SK-N-SH (cell line): ENCODE results near the gene PTPRD. TPM values are rescaled to one million over a fixed set of nuclear protein-coding genes. Genes with fewer than 3 reads are reported as not detected.

Source experiments
- CTCF ChIA-PET: fragments of 300-600, 350-600 bp; formaldehyde crosslinking; extraction: SDS; loops from one replicate; lab custom pipeline; 2021; lab: Yijun Ruan, JAX
- POLR2A ChIA-PET: fragments of 350-600 bp; sonication (Branson Sonifier 250); formaldehyde crosslinking; extraction: SDS; loops from one replicate; lab custom pipeline; 2020; ENCODE audit warnings: antibody characterized with exemption, inconsistent platforms; lab: Yijun Ruan, JAX
- DNase-seq: peaks from one replicate; pipeline ENCODE4 v3.0.0; 2012
- H2AFZ ChIP-seq: fragments of 200-600 bp; sonication (generic); 2 replicates; pipeline ENCODE4 v1.8.1; 2016; ENCODE audit warnings: antibody characterized with exemption, mild to moderate bottlenecking, low read depth
- H3F3A ChIP-seq: fragments of 200-600 bp; sonication (generic); replicated peaks from 2 replicates; pipeline ENCODE3; 2016; ENCODE audit warnings: antibody characterized with exemption, mild to moderate bottlenecking; ENCODE audit not compliant: insufficient read depth
- H3K27ac ChIP-seq, 2 experiments: fragments of 200-500 bp in 1 of 2; fragments of 200-600 bp in 1 of 2; sonication (Bioruptor generic) in 1 of 2; sonication (generic), shearing (Covaris generic) in 1 of 2; 2 replicates each; pipeline versions ENCODE4 v1.5.1 to v1.6.1; 2014 to 2016; ENCODE audit warnings: low read depth in 2 of 2, inconsistent platforms in 1 of 2, low read length in 1 of 2, mild to moderate bottlenecking in 1 of 2, mixed read lengths in 1 of 2
- H3K27me3 ChIP-seq: fragments of 200-600 bp; sonication (generic), shearing (Covaris generic); 2 replicates; pipeline ENCODE4 v1.6.1; 2016; ENCODE audit warnings: mixed run types; ENCODE audit not compliant: insufficient read depth
- H3K36me3 ChIP-seq, 2 experiments: fragments of 200-500 bp in 1 of 2; fragments of 200-600 bp in 1 of 2; sonication (Bioruptor generic) in 1 of 2; sonication (generic) in 1 of 2; replicated peaks in 1 of 2; 2 replicates each; pipeline versions ENCODE3 to v1.5.1; 2014 to 2016; ENCODE audit warnings: low read length in 1 of 2, mild to moderate bottlenecking in 1 of 2; ENCODE audit not compliant: insufficient read depth in 2 of 2, control insufficient read depth in 1 of 2
- H3K4me1 ChIP-seq, 2 experiments: fragments of 200-500 bp in 1 of 2; fragments of 200-600 bp in 1 of 2; sonication (Bioruptor generic) in 1 of 2; sonication (generic), shearing (Covaris generic) in 1 of 2; 2 replicates each; pipeline versions ENCODE4 v1.5.1 to v1.6.1; 2014 to 2016; ENCODE audit warnings: low read depth in 1 of 2, low read length in 1 of 2, mixed run types in 1 of 2; ENCODE audit not compliant: insufficient read depth in 2 of 2, control insufficient read depth in 1 of 2
- H3K4me2 ChIP-seq: fragments of 200-600 bp; sonication (generic), shearing (Covaris generic); 2 replicates; pipeline ENCODE4 v1.6.1; 2017; ENCODE audit warnings: mixed run types
- H3K4me3 ChIP-seq, 2 experiments: fragments of 200-500 bp in 1 of 2; fragments of 200-600 bp in 1 of 2; sonication (Bioruptor generic) in 1 of 2; sonication (generic), shearing (Covaris generic) in 1 of 2; 2 replicates each; pipeline versions ENCODE4 v1.5.1 to v1.8.1; 2014 to 2016; ENCODE audit warnings: low read depth in 2 of 2, inconsistent platforms in 1 of 2, low read length in 1 of 2, mild to moderate bottlenecking in 1 of 2, mixed read lengths in 1 of 2, moderate library complexity in 1 of 2
- H3K79me2 ChIP-seq: fragments of 200-600 bp; sonication (generic); 2 replicates; pipeline ENCODE4 v1.8.1; 2017; ENCODE audit warnings: mild to moderate bottlenecking; ENCODE audit not compliant: insufficient read depth
- H3K9ac ChIP-seq: fragments of 200-600 bp; sonication (generic); 2 replicates; pipeline ENCODE4 v1.6.1; 2017; ENCODE audit warnings: mixed run types
- H3K9me2 ChIP-seq: fragments of 200-600 bp; sonication (generic); 2 replicates; pipeline ENCODE4 v1.6.1; 2017; ENCODE audit warnings: mixed run types
- H3K9me3 ChIP-seq: fragments of 200-600 bp; sonication (generic); 2 replicates; pipeline ENCODE4 v1.6.1; 2017; ENCODE audit warnings: mixed run types, mild to moderate bottlenecking, moderate library complexity
- H4K20me1 ChIP-seq: fragments of 200-600 bp; sonication (generic); 2 replicates; pipeline ENCODE4 v1.6.1; 2017; ENCODE audit warnings: mild to moderate bottlenecking, mixed run types; ENCODE audit not compliant: insufficient read depth
- CTCF ChIP-seq: fragments of 200-600 bp; sonication (generic); IDR thresholded peaks from 2 replicates; pipeline ENCODE4 v1.6.1; 2017; ENCODE audit warnings: antibody characterized with exemption, mild to moderate bottlenecking, moderate library complexity
- EZH2phosphoT487 ChIP-seq: fragments of 200-600 bp; sonication (generic); IDR thresholded peaks from 2 replicates; pipeline ENCODE4 v1.6.1; 2017; ENCODE audit warnings: low read depth, mixed run types, mild to moderate bottlenecking, antibody characterized with exemption, moderate library complexity, borderline replicate concordance
- FOSL2 ChIP-seq: IDR thresholded peaks from 2 replicates; pipeline ENCODE4 v1.4.0; 2012; ENCODE audit warnings: low read depth, mild to moderate bottlenecking, moderate library complexity, borderline replicate concordance
- FOXJ3 ChIP-seq: sonication (generic); formaldehyde crosslinking; IDR thresholded peaks from 2 replicates; pipeline ENCODE4 v1.5.1; 2020; ENCODE audit warnings: mild to moderate bottlenecking, missing genetic modification reagents
- MXI1 ChIP-seq: IDR thresholded peaks from 2 replicates; pipeline ENCODE4 v1.6.1; 2012; ENCODE audit warnings: mild to moderate bottlenecking, low read depth, low read length, improper control_type of control experiment
- RAD21 ChIP-seq: IDR thresholded peaks from 2 replicates; pipeline ENCODE4 v1.6.1; 2012; ENCODE audit warnings: mild to moderate bottlenecking, low read length
- REST ChIP-seq: IDR thresholded peaks from 2 replicates; pipeline ENCODE4 v1.6.1; 2012; ENCODE audit warnings: mild to moderate bottlenecking, low read depth, low read length, moderate library complexity
- SIN3A ChIP-seq: IDR thresholded peaks from 2 replicates; pipeline ENCODE4 v1.6.1; 2012; ENCODE audit warnings: low read depth, mild to moderate bottlenecking, low read length, moderate library complexity, borderline replicate concordance
- TAF1 ChIP-seq: IDR thresholded peaks from 2 replicates; pipeline ENCODE4 v1.6.1; 2012; ENCODE audit warnings: low read depth, mild to moderate bottlenecking, low read length, moderate library complexity, borderline replicate concordance
- USF1 ChIP-seq: IDR thresholded peaks from 2 replicates; pipeline ENCODE4 v1.4.0; 2012; ENCODE audit warnings: low read depth, borderline replicate concordance
- USF2 ChIP-seq: fragments of 150-350 bp; IDR thresholded peaks from 2 replicates; pipeline ENCODE4 v1.6.1; 2017; ENCODE audit warnings: antibody characterized with exemption, low read length, low read depth, borderline replicate concordance
- YY1 ChIP-seq: IDR thresholded peaks from 2 replicates; pipeline ENCODE4 v1.4.0; 2012; ENCODE audit warnings: low read depth, mild to moderate bottlenecking
- WGBS: methylation state at CpG from one replicate; pipeline ENCODE4 v1.1.6; 2017; ENCODE audit warnings: low lambda C conversion rate; 5-methylcytosine and 5-hydroxymethylcytosine counted together
- polyA plus RNA-seq, 3 experiments: library from polyadenylated mRNA; depleted of rRNA; stranded (reverse); fragments of >200 nt; gene quantifications; 2 replicates each; pipeline ENCODE4 v1.2.3, GENCODE V29; 2012

Gene PTPRD
- polyA plus RNA-seq, 1 of the 3 experiments (the other 2 are of a cell fraction): 0.15 TPM

DNA sequence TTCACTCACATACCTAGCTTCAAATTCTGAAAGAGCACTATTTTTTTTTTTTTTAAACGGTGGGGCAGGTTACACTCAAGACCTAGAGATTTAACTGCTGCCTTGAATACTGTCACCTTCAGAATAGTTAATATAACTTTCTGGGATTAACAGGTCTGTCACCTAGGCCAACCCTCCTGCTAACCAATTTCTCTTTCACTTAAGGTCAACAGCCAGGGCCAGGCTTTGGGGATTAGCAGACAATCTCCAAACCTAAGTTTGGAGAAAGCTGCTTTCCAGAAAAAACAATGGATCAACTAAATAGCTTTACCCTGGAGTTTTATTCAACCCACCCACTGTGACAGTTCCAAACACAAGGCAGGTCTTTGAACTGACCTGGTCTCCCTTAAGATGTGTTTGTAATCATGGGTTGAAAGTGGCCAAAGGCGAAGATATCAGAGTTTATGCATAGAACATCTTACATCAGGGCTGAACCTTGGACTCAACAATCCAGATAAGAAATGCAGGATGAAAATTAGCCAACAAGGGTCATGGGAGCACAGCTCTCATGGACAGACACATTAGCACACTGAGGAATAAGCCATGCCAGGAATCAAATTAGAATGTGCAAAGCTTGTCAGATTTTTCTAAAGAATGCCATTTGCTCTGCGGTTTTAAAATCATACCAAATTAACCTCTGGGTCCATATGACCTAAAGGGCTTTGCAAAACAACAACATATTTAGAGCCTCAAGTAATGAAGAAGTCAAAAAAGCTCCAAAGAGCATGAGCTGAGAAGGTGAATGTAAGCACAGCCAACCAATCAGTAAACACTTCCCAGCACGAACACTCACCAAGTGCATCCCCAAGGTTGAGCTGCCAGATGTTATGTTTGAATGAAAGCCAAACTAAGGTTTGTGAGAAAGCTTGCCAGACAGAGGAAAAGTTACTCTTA lies 2274.7 kb downstream of the PTPRD start (continued):
- TF ChIP-seq REST (no peak), TAF1 (no peak), EZH2phosphoT487 (no peak), SIN3A (no peak), YY1 (no peak)

- ChIA-PET POLR2A (no interaction called here), CTCF (no interaction called here)
- H3F3A ChIP-seq: no peaks in the 10 kb centered on the region
- no peaks in the 10 kb centered on the region for H3K27me3 ChIP-seq
- H4K20me1 ChIP-seq: no peaks in the 10 kb centered on the region
- TF ChIP-seq MXI1 (no peak), FOSL2 (no peak), USF1 (no peak), RAD21 (no peak), USF2 (no peak), CTCF (no peak), FOXJ3 (CRISPR knock-in tag) (no peak)
- no peak for DNase-seq
- 27% methylated on average over 2 of the region's 2 CpGs for WGBS
- H3K9me3 ChIP-seq: no peaks in the 10 kb centered on the region
- H3K4me3 ChIP-seq: no peak overlapping the region
- H3K4me2 ChIP-seq: no peak overlapping the region
- no peaks in the 10 kb centered on the region for H3K79me2 ChIP-seq
- H3K36me3 ChIP-seq: no peaks in the 10 kb centered on the region
- H3K4me1 ChIP-seq: no peaks in the 10 kb centered on the region
- no peaks in the 10 kb centered on the region for H3K9me2 ChIP-seq
- no peak overlapping the region for H3K27ac ChIP-seq
- no peak overlapping the region for H2AFZ ChIP-seq
- H3K9ac ChIP-seq: no peak overlapping the region
Measured at GRCh38 chr9:8332871-8333270, 2279.9 kb downstream of the PTPRD start.
